ENCODE data around the gene B4GALT1.

The B4GALT1 gene

GRCh38 chr9:33124751-33125381, 42.3 kb downstream of the B4GALT1 start:
- DNase-seq (ENCODE audit: low read depth in 2 of 2), result no peak

GRCh38 chr9:33124046-33124445, 43.1 kb downstream of the B4GALT1 start:
- DNase-seq (ENCODE audit: low read depth in 2 of 2), result no peak

- no peak for DNase-seq (ENCODE audit: low read depth in 2 of 2)
Observed at GRCh38 chr9:33123407-33124031, 43.6 kb downstream of the B4GALT1 start.

DNA sequence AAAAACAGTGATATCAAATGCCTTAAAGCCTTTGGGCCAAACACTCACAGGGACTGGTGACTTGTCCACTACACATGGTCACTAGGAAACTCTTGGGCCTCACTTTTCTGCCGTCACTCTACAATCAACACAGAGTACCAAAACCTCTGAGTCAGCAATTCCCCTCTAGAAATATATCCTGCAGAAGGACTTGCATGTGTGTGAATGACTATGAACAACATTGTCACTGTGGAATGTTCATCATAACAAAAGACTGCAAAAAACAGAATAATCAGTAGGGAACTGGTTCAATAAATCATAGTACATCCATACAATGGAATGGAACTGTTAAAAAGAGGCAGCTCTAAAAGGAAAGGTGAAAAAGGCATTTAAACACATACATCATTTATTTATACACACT, 46.5 kb downstream of the B4GALT1 start:
- DNase-seq (ENCODE audit: low read depth in 2 of 2), result no peak

DNA sequence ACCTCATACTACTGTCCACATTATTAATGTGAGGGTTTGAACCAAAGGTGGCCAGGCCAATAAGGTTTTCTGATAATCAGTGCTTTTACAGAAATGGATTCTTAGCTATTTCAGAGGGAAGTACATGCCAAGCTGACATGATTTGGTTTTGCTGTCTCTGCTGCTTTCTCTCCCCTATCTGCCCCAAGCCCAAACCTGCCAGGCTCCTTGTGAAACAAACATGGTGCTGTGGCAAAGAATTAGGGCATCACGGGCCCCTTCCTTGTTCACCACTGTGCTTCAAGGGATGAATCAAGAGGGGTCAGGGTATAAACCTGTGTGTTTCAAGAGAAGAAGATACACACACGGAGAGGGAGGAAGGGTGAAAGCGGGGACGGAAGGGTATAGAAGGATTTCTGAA, 49.3 kb downstream of the B4GALT1 start:
- DNase-seq (ENCODE audit: low read depth in 2 of 2), result no peak

GRCh38 chr9:33117306-33117705, 49.8 kb downstream of the B4GALT1 start:
- no peak for DNase-seq (ENCODE audit: low read depth in 2 of 2)

DNA sequence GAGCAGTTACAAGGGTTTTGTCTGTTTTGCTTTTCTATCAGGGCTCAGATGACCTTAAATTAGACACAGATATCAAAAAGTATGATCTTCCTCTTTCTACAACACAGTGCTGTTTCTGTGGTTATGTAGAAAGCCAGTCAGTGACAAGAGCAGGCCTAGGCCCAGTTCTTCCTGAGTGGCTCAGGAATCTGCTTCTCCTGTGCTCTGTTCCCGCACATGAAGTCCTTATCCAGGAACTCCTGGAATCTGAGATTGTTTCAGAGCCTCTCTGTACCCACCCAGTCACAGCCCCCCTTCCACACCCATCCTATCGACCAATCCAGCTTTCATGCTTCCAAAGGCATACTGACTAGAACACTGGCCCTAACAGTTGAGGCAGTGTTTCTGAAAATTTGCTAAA, 50.3 kb downstream of the B4GALT1 start:
- DNase-seq (ENCODE audit: low read depth in 2 of 2), result no peak

- no peak for DNase-seq (ENCODE audit: low read depth in 2 of 2)
Observed at GRCh38 chr9:33114746-33115145, 52.4 kb downstream of the B4GALT1 start.

DNA sequence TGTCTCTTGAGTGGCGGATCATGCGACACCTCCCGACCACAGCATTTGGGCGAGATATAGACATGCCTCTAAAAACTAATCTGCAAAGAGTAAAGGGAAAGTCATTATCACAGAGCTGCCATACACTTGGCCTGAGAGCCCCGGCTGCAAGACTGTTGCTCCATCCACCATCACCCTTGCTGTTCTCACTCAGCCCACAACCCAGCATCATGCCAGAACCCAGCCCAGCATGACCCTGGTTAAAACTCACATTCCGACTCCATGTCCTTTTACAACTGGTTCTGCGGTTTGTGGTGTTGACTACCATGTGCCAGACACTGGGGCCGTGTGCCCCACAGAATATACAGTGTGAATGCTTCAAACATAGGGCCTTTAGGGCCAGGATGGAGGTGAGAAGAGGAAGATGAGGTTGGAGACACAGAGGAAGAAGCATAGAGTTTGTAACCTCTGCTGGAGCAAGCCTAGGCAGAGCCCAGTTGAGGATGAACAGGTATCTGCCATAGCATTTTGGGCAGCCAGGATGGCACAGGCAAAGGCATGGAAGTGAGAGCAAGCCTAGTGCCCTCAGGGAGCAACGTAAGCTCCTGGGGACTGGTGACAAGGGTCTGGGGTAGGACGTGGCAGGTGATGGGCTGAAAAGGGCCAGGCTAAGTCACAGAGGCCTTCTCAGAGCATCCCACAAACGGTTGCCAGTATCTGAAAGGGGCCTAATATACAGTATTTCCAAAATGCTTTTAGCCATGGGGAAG, 53.2 kb downstream of the B4GALT1 start:
- no peak for DNase-seq (ENCODE audit: low read depth in 2 of 2)

DNA sequence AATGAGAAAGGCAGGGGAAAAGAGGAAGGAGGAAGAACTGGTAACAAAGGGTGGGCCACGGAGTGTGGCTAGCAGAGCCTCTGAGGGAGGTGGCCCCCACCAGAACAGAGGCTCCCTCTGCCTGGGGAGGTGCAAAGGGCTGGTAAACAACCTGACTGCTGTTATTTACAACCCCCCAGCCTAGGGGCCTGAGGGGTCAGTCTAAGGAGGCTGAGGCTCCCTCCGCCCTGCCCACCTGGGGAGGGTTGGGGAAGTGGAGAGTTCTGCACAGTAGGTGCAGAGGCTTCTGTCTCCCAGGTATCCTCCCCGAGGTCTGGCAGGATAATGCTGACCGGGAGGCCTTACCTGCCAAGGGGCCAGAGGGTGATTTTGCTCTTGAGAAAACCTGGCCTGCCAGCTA, 55.0 kb downstream of the B4GALT1 start:
- DNase-seq (ENCODE audit: low read depth in 2 of 2), result no peak

DNA sequence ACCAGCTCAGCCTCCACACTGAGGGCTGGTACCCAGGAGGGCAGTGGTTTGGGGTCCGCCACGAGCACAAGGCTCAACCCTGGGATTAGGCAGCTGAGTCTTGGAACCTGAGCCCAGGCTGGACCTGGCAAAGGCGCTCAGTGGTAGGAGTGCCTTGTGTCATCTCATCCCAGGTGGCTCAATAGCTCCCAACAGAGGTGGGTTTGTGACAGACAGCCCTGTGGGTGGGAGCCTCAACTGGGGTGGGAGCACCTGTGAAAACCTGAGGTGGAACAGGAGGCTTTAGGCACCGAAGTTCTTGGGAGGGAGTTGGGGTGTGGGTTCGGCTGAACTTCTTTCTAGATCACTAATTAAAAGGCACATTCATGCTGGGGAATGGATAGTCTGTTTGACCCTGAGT, 55.5 kb downstream of the B4GALT1 start:
- no peak for DNase-seq (ENCODE audit: low read depth in 2 of 2)

DNA sequence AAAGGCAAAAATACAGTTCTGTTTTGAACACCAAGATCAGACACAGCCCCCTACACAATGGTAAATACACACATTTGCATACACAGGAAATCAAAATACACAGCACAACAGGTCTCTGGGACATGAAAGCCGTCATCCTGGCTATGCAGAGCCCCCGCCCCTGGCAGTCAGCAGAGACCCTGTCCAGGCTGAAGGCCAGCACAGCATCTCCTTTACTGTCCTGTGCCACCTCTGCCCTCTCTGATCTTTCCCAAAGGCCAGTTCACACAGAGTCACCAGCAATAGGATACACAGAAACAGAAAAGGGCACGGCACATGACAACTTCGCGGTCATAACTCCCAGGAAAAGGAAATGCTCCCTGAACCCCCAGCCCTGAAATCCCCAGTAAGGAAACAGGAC, 56.5 kb downstream of the B4GALT1 start:
- no peak for DNase-seq (ENCODE audit: low read depth in 2 of 2)

DNA sequence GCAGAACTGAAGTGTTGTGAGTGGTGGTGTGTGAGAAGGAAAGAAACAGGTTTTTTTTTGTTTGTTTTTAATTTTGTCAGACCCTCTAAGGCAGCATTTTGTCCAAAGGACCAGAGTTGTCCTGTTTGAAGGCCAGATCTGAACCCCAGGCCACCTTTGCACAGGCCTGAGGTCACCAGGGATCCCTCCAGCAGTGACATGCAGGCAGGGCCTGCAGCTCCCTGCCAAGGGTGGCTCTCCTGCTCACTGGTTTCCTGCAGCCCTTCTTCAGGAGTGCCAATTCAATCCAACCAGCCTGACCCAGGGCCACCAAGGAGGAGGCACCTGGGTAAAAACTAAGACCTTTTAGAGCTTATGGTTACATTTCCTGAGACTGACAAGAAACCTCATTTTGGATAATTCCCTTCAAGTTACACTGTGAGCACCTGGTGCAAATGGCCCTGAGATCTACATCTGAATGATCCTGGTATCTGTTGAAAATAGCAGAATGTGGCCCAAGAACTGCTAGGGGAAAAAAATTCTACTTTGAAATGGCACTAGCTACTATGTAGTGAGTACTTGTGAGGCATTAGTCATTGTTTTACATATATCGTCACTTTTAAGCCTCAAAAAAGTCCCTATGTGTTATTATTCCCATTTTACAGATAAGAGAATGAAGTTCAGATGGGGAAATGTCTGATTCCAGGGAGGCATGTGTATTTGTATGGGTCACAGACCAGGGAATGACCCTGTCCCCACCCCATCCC, 57.1 kb downstream of the B4GALT1 start:
- no peak for DNase-seq (ENCODE audit: low read depth in 2 of 2)

DNA sequence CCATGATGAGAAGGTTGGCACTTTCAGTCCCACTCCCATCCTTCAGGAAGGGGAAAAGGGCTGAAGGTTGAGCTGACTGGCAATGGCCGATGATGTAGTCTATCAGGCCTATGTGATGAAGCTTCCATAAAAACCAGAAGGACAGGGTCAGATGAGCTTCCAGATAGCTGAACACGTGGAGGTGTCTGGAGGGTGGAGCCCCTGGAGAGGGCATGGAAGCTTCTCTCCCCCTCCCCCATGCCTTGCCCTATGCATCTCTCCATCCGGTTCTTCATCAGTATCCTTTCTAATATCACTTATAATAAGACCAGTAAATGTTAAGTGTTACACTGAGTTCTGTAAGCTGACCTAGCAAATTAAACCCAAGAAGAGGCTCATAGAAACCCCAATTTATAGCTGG, 58.0 kb downstream of the B4GALT1 start:
- no peak for DNase-seq (ENCODE audit: low read depth in 2 of 2)

- DNase-seq (ENCODE audit: low read depth in 2 of 2), result no peak
Observed at GRCh38 chr9:33108472-33108871, 58.7 kb downstream of the B4GALT1 start.

DNA sequence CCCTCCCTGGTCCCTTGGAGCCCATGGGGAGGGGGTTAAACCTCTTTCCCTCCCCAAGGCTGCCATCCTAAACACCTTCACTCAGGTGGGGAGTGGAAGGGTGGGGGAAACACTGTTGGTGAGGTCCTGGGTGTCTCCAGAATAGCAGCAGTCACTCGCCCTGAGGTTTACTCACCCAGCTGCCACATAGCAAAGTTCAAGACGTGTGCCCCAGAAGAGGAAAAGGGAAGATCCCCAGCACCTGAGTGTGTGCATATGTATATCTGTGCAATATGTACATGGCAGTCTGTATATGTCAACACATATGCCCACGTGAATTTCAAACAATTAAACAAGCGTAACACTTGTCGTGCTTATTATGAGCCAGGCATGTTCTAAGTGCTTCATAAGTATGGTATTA, 59.4 kb downstream of the B4GALT1 start:
- DNase-seq (ENCODE audit: low read depth in 2 of 2), result no peak

- DNase-seq (ENCODE audit: low read depth in 2 of 2), result no peak
Observed at GRCh38 chr9:33106827-33107621, 60.1 kb downstream of the B4GALT1 start.

DNA sequence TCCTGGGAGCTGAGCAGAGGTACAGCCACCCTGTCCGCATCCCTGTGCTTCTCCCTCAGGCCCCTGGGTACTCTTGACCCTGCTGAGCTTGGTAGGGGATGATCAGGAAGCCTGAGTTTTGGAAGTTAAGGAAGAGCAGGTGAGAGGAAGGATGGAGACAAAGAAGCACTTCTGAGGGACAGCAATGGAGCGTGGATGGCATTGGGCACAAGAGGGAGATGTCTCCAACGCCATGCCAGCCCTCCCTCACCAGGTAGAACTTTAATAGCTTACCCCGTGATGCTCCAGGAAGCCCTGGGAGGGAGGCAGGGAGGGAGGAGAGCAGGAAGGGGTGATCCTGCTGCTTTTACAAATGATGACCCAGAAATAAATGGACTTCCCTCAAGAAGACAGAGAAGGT, 60.8 kb downstream of the B4GALT1 start:
- DNase-seq (ENCODE audit: low read depth in 2 of 2), result no peak

- DNase-seq (ENCODE audit: low read depth in 2 of 2), result no peak
Observed at GRCh38 chr9:33105959-33106358, 61.2 kb downstream of the B4GALT1 start.

- DNase-seq (ENCODE audit: low read depth in 2 of 2), result no peak
Observed at GRCh38 chr9:33105504-33105903, 61.6 kb downstream of the B4GALT1 start.

GRCh38 chr9:33104401-33104800, 62.7 kb downstream of the B4GALT1 start:
- no peak for DNase-seq (ENCODE audit: low read depth in 2 of 2)

Data from activated CD8-positive, alpha-beta memory T cell treated with anti-CD3 and anti-CD28 coated beads for 4 hours (primary cell).